SK-N-SH (cell line): ENCODE measurements around the gene DDX21. TPM values are rescaled to one million over a fixed set of nuclear protein-coding genes. Genes with fewer than 3 reads are reported as not detected.
"Not testable (repeated sequence)": the region's sequence is repeated elsewhere in the genome, so short reads cannot be mapped to it uniquely, and the experiment has no call there.

ENCODE experiments used
- CTCF ChIA-PET: fragments of 300-600, 350-600 bp; formaldehyde crosslinking; extraction: SDS; loops from one replicate; lab custom pipeline; 2021; lab: Yijun Ruan, JAX
- POLR2A ChIA-PET: fragments of 350-600 bp; sonication (Branson Sonifier 250); formaldehyde crosslinking; extraction: SDS; loops from one replicate; lab custom pipeline; 2020; ENCODE audit warnings: antibody characterized with exemption, inconsistent platforms; lab: Yijun Ruan, JAX
- DNase-seq: peaks from one replicate; pipeline ENCODE4 v3.0.0; 2012
- H2AFZ ChIP-seq: fragments of 200-600 bp; sonication (generic); 2 replicates; pipeline ENCODE4 v1.8.1; 2016; ENCODE audit warnings: antibody characterized with exemption, mild to moderate bottlenecking, low read depth
- H3F3A ChIP-seq: fragments of 200-600 bp; sonication (generic); replicated peaks from 2 replicates; pipeline ENCODE3; 2016; ENCODE audit warnings: antibody characterized with exemption, mild to moderate bottlenecking; ENCODE audit not compliant: insufficient read depth
- H3K27ac ChIP-seq, 2 experiments: fragments of 200-500 bp in 1 of 2; fragments of 200-600 bp in 1 of 2; sonication (Bioruptor generic) in 1 of 2; sonication (generic), shearing (Covaris generic) in 1 of 2; 2 replicates each; pipeline versions ENCODE4 v1.5.1 to v1.6.1; 2014 to 2016; ENCODE audit warnings: low read depth in 2 of 2, inconsistent platforms in 1 of 2, low read length in 1 of 2, mild to moderate bottlenecking in 1 of 2, mixed read lengths in 1 of 2
- H3K27me3 ChIP-seq: fragments of 200-600 bp; sonication (generic), shearing (Covaris generic); 2 replicates; pipeline ENCODE4 v1.6.1; 2016; ENCODE audit warnings: mixed run types; ENCODE audit not compliant: insufficient read depth
- H3K36me3 ChIP-seq, 2 experiments: fragments of 200-500 bp in 1 of 2; fragments of 200-600 bp in 1 of 2; sonication (Bioruptor generic) in 1 of 2; sonication (generic) in 1 of 2; replicated peaks in 1 of 2; 2 replicates each; pipeline versions ENCODE3 to v1.5.1; 2014 to 2016; ENCODE audit warnings: low read length in 1 of 2, mild to moderate bottlenecking in 1 of 2; ENCODE audit not compliant: insufficient read depth in 2 of 2, control insufficient read depth in 1 of 2
- H3K4me1 ChIP-seq, 2 experiments: fragments of 200-500 bp in 1 of 2; fragments of 200-600 bp in 1 of 2; sonication (Bioruptor generic) in 1 of 2; sonication (generic), shearing (Covaris generic) in 1 of 2; 2 replicates each; pipeline versions ENCODE4 v1.5.1 to v1.6.1; 2014 to 2016; ENCODE audit warnings: low read depth in 1 of 2, low read length in 1 of 2, mixed run types in 1 of 2; ENCODE audit not compliant: insufficient read depth in 2 of 2, control insufficient read depth in 1 of 2
- H3K4me2 ChIP-seq: fragments of 200-600 bp; sonication (generic), shearing (Covaris generic); 2 replicates; pipeline ENCODE4 v1.6.1; 2017; ENCODE audit warnings: mixed run types
- H3K4me3 ChIP-seq, 2 experiments: fragments of 200-500 bp in 1 of 2; fragments of 200-600 bp in 1 of 2; sonication (Bioruptor generic) in 1 of 2; sonication (generic), shearing (Covaris generic) in 1 of 2; 2 replicates each; pipeline versions ENCODE4 v1.5.1 to v1.8.1; 2014 to 2016; ENCODE audit warnings: low read depth in 2 of 2, inconsistent platforms in 1 of 2, low read length in 1 of 2, mild to moderate bottlenecking in 1 of 2, mixed read lengths in 1 of 2, moderate library complexity in 1 of 2
- H3K79me2 ChIP-seq: fragments of 200-600 bp; sonication (generic); 2 replicates; pipeline ENCODE4 v1.8.1; 2017; ENCODE audit warnings: mild to moderate bottlenecking; ENCODE audit not compliant: insufficient read depth
- H3K9ac ChIP-seq: fragments of 200-600 bp; sonication (generic); 2 replicates; pipeline ENCODE4 v1.6.1; 2017; ENCODE audit warnings: mixed run types
- H3K9me2 ChIP-seq: fragments of 200-600 bp; sonication (generic); 2 replicates; pipeline ENCODE4 v1.6.1; 2017; ENCODE audit warnings: mixed run types
- H3K9me3 ChIP-seq: fragments of 200-600 bp; sonication (generic); 2 replicates; pipeline ENCODE4 v1.6.1; 2017; ENCODE audit warnings: mixed run types, mild to moderate bottlenecking, moderate library complexity
- H4K20me1 ChIP-seq: fragments of 200-600 bp; sonication (generic); 2 replicates; pipeline ENCODE4 v1.6.1; 2017; ENCODE audit warnings: mild to moderate bottlenecking, mixed run types; ENCODE audit not compliant: insufficient read depth
- CHD2 ChIP-seq: fragments of 150-350 bp; IDR thresholded peaks from 2 replicates; pipeline ENCODE4 v1.6.1; 2018; ENCODE audit warnings: low read length; ENCODE audit not compliant: partially characterized antibody
- ELF1 ChIP-seq: IDR thresholded peaks from 2 replicates; pipeline ENCODE4 v1.4.0; 2012
- EP300 ChIP-seq, 2 experiments: IDR thresholded peaks; 2 replicates each; pipeline versions ENCODE4 v1.4.0 to v1.6.1; 2012; ENCODE audit warnings: borderline replicate concordance in 1 of 2, low read depth in 1 of 2, low read length in 1 of 2
- EZH2phosphoT487 ChIP-seq: fragments of 200-600 bp; sonication (generic); IDR thresholded peaks from 2 replicates; pipeline ENCODE4 v1.6.1; 2017; ENCODE audit warnings: low read depth, mixed run types, mild to moderate bottlenecking, antibody characterized with exemption, moderate library complexity, borderline replicate concordance
- FOSL2 ChIP-seq: IDR thresholded peaks from 2 replicates; pipeline ENCODE4 v1.4.0; 2012; ENCODE audit warnings: low read depth, mild to moderate bottlenecking, moderate library complexity, borderline replicate concordance
- FOXM1 ChIP-seq: IDR thresholded peaks from 2 replicates; pipeline ENCODE4 v1.4.0; 2012; ENCODE audit warnings: low read depth, mild to moderate bottlenecking
- GABPA ChIP-seq: IDR thresholded peaks from 2 replicates; pipeline ENCODE4 v1.4.0; 2012; ENCODE audit warnings: low read depth, mild to moderate bottlenecking
- MXI1 ChIP-seq: IDR thresholded peaks from 2 replicates; pipeline ENCODE4 v1.6.1; 2012; ENCODE audit warnings: mild to moderate bottlenecking, low read depth, low read length, improper control_type of control experiment
- NFIC ChIP-seq: IDR thresholded peaks from 2 replicates; pipeline ENCODE4 v1.4.0; 2012; ENCODE audit warnings: borderline replicate concordance
- RAD21 ChIP-seq: IDR thresholded peaks from 2 replicates; pipeline ENCODE4 v1.6.1; 2012; ENCODE audit warnings: mild to moderate bottlenecking, low read length
- RFX5 ChIP-seq: IDR thresholded peaks from 2 replicates; pipeline ENCODE4 v1.6.1; 2012; ENCODE audit warnings: mild to moderate bottlenecking, improper control_type of control experiment, low read length
- RXRA ChIP-seq: IDR thresholded peaks from 2 replicates; pipeline ENCODE4 v1.4.0; 2012; ENCODE audit warnings: low read depth, mild to moderate bottlenecking, borderline replicate concordance
- TAF1 ChIP-seq: IDR thresholded peaks from 2 replicates; pipeline ENCODE4 v1.6.1; 2012; ENCODE audit warnings: low read depth, mild to moderate bottlenecking, low read length, moderate library complexity, borderline replicate concordance
- TEAD4 ChIP-seq: IDR thresholded peaks from 2 replicates; pipeline ENCODE4 v1.4.0; 2012; ENCODE audit warnings: mild to moderate bottlenecking, borderline replicate concordance; ENCODE audit not compliant: insufficient read depth
- YY1 ChIP-seq: IDR thresholded peaks from 2 replicates; pipeline ENCODE4 v1.4.0; 2012; ENCODE audit warnings: low read depth, mild to moderate bottlenecking
- WGBS: methylation state at CpG from one replicate; pipeline ENCODE4 v1.1.6; 2017; ENCODE audit warnings: low lambda C conversion rate; 5-methylcytosine and 5-hydroxymethylcytosine counted together
- polyA plus RNA-seq, 3 experiments: library from polyadenylated mRNA; depleted of rRNA; stranded (reverse); fragments of >200 nt; gene quantifications; 2 replicates each; pipeline ENCODE4 v1.2.3, GENCODE V29; 2012
- TF ChIP-seq, protein P1 (sequence below): fragments of 150-350 bp; IDR thresholded peaks from 2 replicates; pipeline ENCODE4 v1.6.1; 2017; ENCODE audit warnings: antibody characterized with exemption, low read length, low read depth, borderline replicate concordance
- TF ChIP-seq, protein P2 (sequence below): IDR thresholded peaks from 2 replicates; pipeline ENCODE4 v1.4.0; 2012; ENCODE audit warnings: low read depth
- TF ChIP-seq, protein P3 (sequence below): IDR thresholded peaks from 2 replicates; pipeline ENCODE4; 2012
- TF ChIP-seq, protein P4 (sequence below): IDR thresholded peaks from 2 replicates; pipeline ENCODE4 v1.4.0; 2012; ENCODE audit warnings: low read depth, borderline replicate concordance

DDX21 gene
- polyA plus RNA-seq, 1 of the 3 experiments (the other 2 are of a cell fraction) = 40.1 TPM

DNA sequence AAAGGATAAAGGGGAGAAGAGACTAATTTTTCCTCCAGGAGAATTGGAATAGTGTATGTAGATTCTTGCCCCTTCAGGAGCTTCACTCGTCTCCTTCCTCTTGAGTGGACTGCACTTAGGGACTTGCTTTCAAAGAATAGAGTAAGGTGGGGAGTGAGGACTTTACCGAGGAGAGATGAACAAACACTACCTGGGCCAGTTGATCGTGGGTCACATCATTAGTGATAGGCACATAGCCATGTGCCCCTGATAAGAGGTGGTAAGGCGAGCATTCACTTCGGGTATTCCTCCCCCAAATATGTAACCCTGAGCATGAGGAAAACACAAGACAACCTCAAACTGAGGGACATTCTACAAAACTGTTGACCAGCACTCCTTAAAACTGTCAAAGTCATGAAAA is 18.0 kb downstream of the DDX21 start:
- no peak for TF ChIP-seq TEAD4
- no peak for TF ChIP-seq YY1
- no peak for TF ChIP-seq ELF1
- TF ChIP-seq, protein P1, sequence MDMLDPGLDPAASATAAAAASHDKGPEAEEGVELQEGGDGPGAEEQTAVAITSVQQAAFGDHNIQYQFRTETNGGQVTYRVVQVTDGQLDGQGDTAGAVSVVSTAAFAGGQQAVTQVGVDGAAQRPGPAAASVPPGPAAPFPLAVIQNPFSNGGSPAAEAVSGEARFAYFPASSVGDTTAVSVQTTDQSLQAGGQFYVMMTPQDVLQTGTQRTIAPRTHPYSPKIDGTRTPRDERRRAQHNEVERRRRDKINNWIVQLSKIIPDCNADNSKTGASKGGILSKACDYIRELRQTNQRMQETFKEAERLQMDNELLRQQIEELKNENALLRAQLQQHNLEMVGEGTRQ = no peak
- TF ChIP-seq RAD21 = no peak
- no peak for TF ChIP-seq TAF1
- TF ChIP-seq RXRA = no peak
- TF ChIP-seq, protein P2, sequence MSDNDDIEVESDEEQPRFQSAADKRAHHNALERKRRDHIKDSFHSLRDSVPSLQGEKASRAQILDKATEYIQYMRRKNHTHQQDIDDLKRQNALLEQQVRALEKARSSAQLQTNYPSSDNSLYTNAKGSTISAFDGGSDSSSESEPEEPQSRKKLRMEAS = no peak
- no peak for TF ChIP-seq GABPA
- TF ChIP-seq FOSL2 = no peak
- TF ChIP-seq EZH2phosphoT487 = no peak
- TF ChIP-seq MXI1 = no peak
- TF ChIP-seq CHD2 = no peak
- TF ChIP-seq, protein P3, sequence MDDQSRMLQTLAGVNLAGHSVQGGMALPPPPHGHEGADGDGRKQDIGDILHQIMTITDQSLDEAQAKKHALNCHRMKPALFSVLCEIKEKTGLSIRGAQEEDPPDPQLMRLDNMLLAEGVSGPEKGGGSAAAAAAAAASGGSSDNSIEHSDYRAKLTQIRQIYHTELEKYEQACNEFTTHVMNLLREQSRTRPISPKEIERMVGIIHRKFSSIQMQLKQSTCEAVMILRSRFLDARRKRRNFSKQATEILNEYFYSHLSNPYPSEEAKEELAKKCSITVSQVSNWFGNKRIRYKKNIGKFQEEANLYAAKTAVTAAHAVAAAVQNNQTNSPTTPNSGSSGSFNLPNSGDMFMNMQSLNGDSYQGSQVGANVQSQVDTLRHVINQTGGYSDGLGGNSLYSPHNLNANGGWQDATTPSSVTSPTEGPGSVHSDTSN = no peak
- TF ChIP-seq RFX5 = no peak
- TF ChIP-seq, protein P4, sequence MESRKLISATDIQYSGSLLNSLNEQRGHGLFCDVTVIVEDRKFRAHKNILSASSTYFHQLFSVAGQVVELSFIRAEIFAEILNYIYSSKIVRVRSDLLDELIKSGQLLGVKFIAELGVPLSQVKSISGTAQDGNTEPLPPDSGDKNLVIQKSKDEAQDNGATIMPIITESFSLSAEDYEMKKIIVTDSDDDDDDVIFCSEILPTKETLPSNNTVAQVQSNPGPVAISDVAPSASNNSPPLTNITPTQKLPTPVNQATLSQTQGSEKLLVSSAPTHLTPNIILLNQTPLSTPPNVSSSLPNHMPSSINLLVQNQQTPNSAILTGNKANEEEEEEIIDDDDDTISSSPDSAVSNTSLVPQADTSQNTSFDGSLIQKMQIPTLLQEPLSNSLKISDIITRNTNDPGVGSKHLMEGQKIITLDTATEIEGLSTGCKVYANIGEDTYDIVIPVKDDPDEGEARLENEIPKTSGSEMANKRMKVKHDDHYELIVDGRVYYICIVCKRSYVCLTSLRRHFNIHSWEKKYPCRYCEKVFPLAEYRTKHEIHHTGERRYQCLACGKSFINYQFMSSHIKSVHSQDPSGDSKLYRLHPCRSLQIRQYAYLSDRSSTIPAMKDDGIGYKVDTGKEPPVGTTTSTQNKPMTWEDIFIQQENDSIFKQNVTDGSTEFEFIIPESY = no peak
- TF ChIP-seq NFIC = no peak
- TF ChIP-seq EP300 (IDR thresholded peaks at IDR 0.05; ENCODE audit: borderline replicate concordance in 1 of 2, low read depth in 1 of 2, low read length in 1 of 2) = no peak
- no peak for TF ChIP-seq FOXM1
- H3K36me3 ChIP-seq = peaks cover 83 to 93% of the 10 kb centered on the region in 2 experiments
- POLR2A ChIA-PET = no interaction called here
- H4K20me1 ChIP-seq = no peaks in the 10 kb centered on the region; the same call in none of the 2 replicates
- WGBS = 81% methylated on average over 5 of the region's 5 CpGs
- no peaks in the 10 kb centered on the region for H3K9me2 ChIP-seq
- H3K4me3 ChIP-seq = no peak overlapping the region
- H3K27ac ChIP-seq = no peak overlapping the region
- no peaks in the 10 kb centered on the region for H3K27me3 ChIP-seq
- no peaks in the 10 kb centered on the region for H3K9me3 ChIP-seq
- no peak overlapping the region for H3K9ac ChIP-seq
- CTCF ChIA-PET = interaction anchor here (1.3 to 1.4 kb wide), 2 partner anchors 14 to 18 kb away, joined by 3 read pairs; partner anchors contain the start of gene DDX21
- no peak overlapping the region for H3K4me2 ChIP-seq
- H3F3A ChIP-seq = peaks cover 12% of the 10 kb centered on the region
- H3K4me1 ChIP-seq = no peaks in the 10 kb centered on the region
- H3K79me2 ChIP-seq = peaks cover 43% of the 10 kb centered on the region
- DNase-seq = no peak
- no peak overlapping the region for H2AFZ ChIP-seq

DNA sequence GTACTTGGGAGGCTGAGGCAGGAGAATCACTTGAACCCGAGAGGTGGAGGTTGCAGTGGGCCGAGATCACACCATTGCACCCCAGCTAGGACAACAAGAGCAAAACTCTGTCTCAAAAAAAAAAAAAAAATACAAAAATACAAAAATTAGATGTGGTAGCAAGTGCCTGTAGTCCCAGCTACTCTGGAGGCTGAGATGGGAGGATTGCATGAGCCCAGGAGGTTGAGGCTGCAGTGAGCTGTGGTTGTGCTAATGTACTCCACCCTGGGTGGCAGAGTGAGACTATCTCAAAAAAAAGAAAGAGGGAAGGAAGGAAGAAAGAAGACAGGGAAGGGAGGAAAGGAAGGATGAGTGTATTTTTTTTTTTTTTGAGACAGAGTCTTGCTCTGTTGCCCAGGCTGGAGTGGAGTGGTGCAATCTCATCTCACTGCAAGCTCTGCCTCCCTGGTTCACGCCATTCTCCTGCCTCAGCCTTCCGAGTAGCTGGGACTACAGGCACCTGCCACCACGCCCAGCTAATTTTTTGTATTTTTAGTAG is 20.0 kb downstream of the DDX21 start:
- WGBS = 97% methylated on average over 5 of the region's 5 CpGs
- H3K4me3 ChIP-seq, H4K20me1 ChIP-seq, CTCF ChIA-PET, H3K9ac ChIP-seq, H3K9me3 ChIP-seq, DNase-seq, H3K27me3 ChIP-seq, H3K4me1 ChIP-seq, H3K4me2 ChIP-seq, POLR2A ChIA-PET, H2AFZ ChIP-seq, H3F3A ChIP-seq, H3K27ac ChIP-seq, H3K9me2 ChIP-seq: not testable (repeated sequence)
- H3K36me3 ChIP-seq = peaks cover 86% of the 10 kb centered on the region in 2 experiments
- H3K79me2 ChIP-seq = peaks cover 33% of the 10 kb centered on the region

DNA sequence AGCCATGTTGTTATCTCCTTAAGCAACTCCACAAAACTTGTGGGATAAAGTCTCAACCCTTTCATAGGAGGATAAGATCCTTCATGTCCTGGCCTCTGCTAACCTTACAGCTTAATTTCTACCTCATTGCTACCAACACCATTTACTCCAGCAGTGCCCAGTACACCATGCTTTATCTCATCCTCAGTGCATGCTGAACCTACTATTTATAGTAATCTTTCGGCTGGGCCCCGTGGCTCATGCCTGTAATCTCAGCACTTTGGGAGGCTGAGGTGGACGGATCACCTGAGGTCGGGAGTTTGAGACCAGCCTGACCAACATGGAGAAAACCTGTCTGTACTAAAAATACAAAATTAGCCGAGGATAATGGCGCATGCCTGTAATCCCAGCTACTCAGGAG is 23.8 kb downstream of the DDX21 start:
- H3F3A ChIP-seq = peaks cover 28% of the 10 kb centered on the region
- ChIA-PET CTCF (interaction anchor here (1.2 to 1.9 kb wide), 2 partner anchors 10 to 26 kb away, joined by 3 to 5 read pairs; no protein-coding TSS in a partner anchor), POLR2A (interaction anchor here (1.9 kb wide), 1 partner anchor 9 kb away, joined by 4 read pairs; no protein-coding TSS in a partner anchor)
- not testable (repeated sequence) for DNase-seq, H3K4me1 ChIP-seq, H3K4me2 ChIP-seq, H3K9me3 ChIP-seq, H4K20me1 ChIP-seq, H2AFZ ChIP-seq, H3K27ac ChIP-seq, H3K9ac ChIP-seq, H3K27me3 ChIP-seq, H3K9me2 ChIP-seq, H3K4me3 ChIP-seq
- H3K79me2 ChIP-seq = peaks cover 15% of the 10 kb centered on the region; the same call in 1 of the 2 replicates
- peaks cover 78 to 85% of the 10 kb centered on the region in 2 experiments for H3K36me3 ChIP-seq
- 93% methylated on average over 6 of the region's 6 CpGs for whole genome bisulfite sequencing
